Stomach (tissue), 4 donors: ENCODE data around the gene RND2.

ENCODE experiments used
- CTCF ChIP-seq, 7 experiments: fragments of 450-650 bp in 4 of 7; fragments of 200-600 bp in 3 of 7; sonication (generic) in 3 of 7; IDR thresholded peaks; one replicate each; pipeline ENCODE4 v1.5.1; 2016 to 2019; ENCODE audit warnings: antibody characterized with exemption in 7 of 7, control low read depth in 2 of 7, mild to moderate bottlenecking in 1 of 7
- EP300 ChIP-seq: sonication (generic); formaldehyde crosslinking; IDR thresholded peaks from one replicate; pipeline ENCODE4 v1.6.1; 2017; ENCODE audit warnings: antibody characterized with exemption

GRCh38 chr17:42991471-42991870 lies 33.6 kb upstream of the RND2 start:
- no peak for TF ChIP-seq CTCF (IDR thresholded peaks at IDR 0.05)
- no peak for TF ChIP-seq EP300
